ENCODE data around the gene NDUFS8.

The NDUFS8 gene

GRCh38 chr11:68014947-68015447, 15.5 kb upstream of the NDUFS8 start:
- in situ Hi-C loops (cut with HindIII; ENCODE audit: low sequenced_read_pairs), result no loop called here

GRCh38 chr11:68015467-68015866, 15.0 kb upstream of the NDUFS8 start:
- in situ Hi-C loops (cut with HindIII; ENCODE audit: low sequenced_read_pairs), result no loop called here

GRCh38 chr11:68016161-68016903, 14.1 kb upstream of the NDUFS8 start:
- in situ Hi-C loops (cut with HindIII; ENCODE audit: low sequenced_read_pairs), result no loop called here

GRCh38 chr11:68016904-68017817, 13.3 kb upstream of the NDUFS8 start:
- in situ Hi-C loops (cut with HindIII; ENCODE audit: low sequenced_read_pairs), result no loop called here

GRCh38 chr11:68017980-68018729, 12.3 kb upstream of the NDUFS8 start:
- in situ Hi-C loops (cut with HindIII; ENCODE audit: low sequenced_read_pairs), result no loop called here

- in situ Hi-C loops (cut with HindIII; ENCODE audit: low sequenced_read_pairs), result no loop called here
Observed at GRCh38 chr11:68018730-68019190, 11.7 kb upstream of the NDUFS8 start.

GRCh38 chr11:68019486-68019885, 11.0 kb upstream of the NDUFS8 start:
- in situ Hi-C loops (cut with HindIII; ENCODE audit: low sequenced_read_pairs), result no loop called here

GRCh38 chr11:68020575-68020974, 9.9 kb upstream of the NDUFS8 start:
- in situ Hi-C loops (cut with HindIII; ENCODE audit: low sequenced_read_pairs), result no loop called here

GRCh38 chr11:68021167-68021787, 9.2 kb upstream of the NDUFS8 start:
- in situ Hi-C loops (cut with HindIII; ENCODE audit: low sequenced_read_pairs), result no loop called here

GRCh38 chr11:68022531-68022930, 8.0 kb upstream of the NDUFS8 start:
- in situ Hi-C loops (cut with HindIII; ENCODE audit: low sequenced_read_pairs), result no loop called here

- in situ Hi-C loops (cut with HindIII; ENCODE audit: low sequenced_read_pairs), result no loop called here
Observed at GRCh38 chr11:68024508-68024907, 6.0 kb upstream of the NDUFS8 start.

- in situ Hi-C loops (cut with HindIII; ENCODE audit: low sequenced_read_pairs), result no loop called here
Observed at GRCh38 chr11:68025047-68025446, 5.4 kb upstream of the NDUFS8 start.

GRCh38 chr11:68026391-68027105, 3.9 kb upstream of the NDUFS8 start:
- in situ Hi-C loops (cut with HindIII; ENCODE audit: low sequenced_read_pairs), result no loop called here

GRCh38 chr11:68027667-68028066, 2.8 kb upstream of the NDUFS8 start:
- in situ Hi-C loops (cut with HindIII; ENCODE audit: low sequenced_read_pairs), result no loop called here

- in situ Hi-C loops (cut with HindIII; ENCODE audit: low sequenced_read_pairs), result no loop called here
Observed at GRCh38 chr11:68028802-68029545, 1.5 kb upstream of the NDUFS8 start.

GRCh38 chr11:68031144-68031464, 623 bp downstream of the NDUFS8 start:
- in situ Hi-C loops (cut with HindIII; ENCODE audit: low sequenced_read_pairs), result no loop called here

- in situ Hi-C loops (cut with HindIII; ENCODE audit: low sequenced_read_pairs), result no loop called here
Observed at GRCh38 chr11:68032003-68032402, 1.5 kb downstream of the NDUFS8 start.

GRCh38 chr11:68032997-68033707, 2.7 kb downstream of the NDUFS8 start:
- in situ Hi-C loops (cut with HindIII; ENCODE audit: low sequenced_read_pairs), result no loop called here

- in situ Hi-C loops (cut with HindIII; ENCODE audit: low sequenced_read_pairs), result no loop called here
Observed at GRCh38 chr11:68033708-68034045, 3.2 kb downstream of the NDUFS8 start.

Measured in DLD1 (cell line).